Activated gamma-delta T cell treated with Interleukin-2 at 50 U/mL for 16 hours (primary cell): ENCODE data around the gene C2CD2.
"Not testable (repeated sequence)": the region's sequence is repeated elsewhere in the genome, so short reads cannot be mapped to it uniquely, and the experiment has no call there.

Source experiments
- DNase-seq: peaks from one replicate; pipeline ENCODE4 v3.0.0-alpha.2; 2020

C2CD2 gene

GRCh38 chr21:41956926-41957729 lies 3.3 kb upstream of the C2CD2 start:
- DNase-seq: no peak

- no peak for DNase-seq
Measured at GRCh38 chr21:41955516-41955915, 1.7 kb upstream of the C2CD2 start.

GRCh38 chr21:41954654-41955499 lies 1.1 kb upstream of the C2CD2 start:
- no peak for DNase-seq

- DNase-seq: no peak
Measured at GRCh38 chr21:41953249-41953830, 478 bp downstream of the C2CD2 start.

- DNase-seq: no peak
Measured at GRCh38 chr21:41952568-41953248, 1.1 kb downstream of the C2CD2 start.

- no peak for DNase-seq
Measured at GRCh38 chr21:41951876-41952567, 1.8 kb downstream of the C2CD2 start.

GRCh38 chr21:41950941-41951351 lies 2.9 kb downstream of the C2CD2 start:
- no peak for DNase-seq

GRCh38 chr21:41949631-41950030 lies 4.2 kb downstream of the C2CD2 start:
- DNase-seq: not testable (repeated sequence)

- no peak for DNase-seq
Measured at GRCh38 chr21:41948901-41949300, 4.9 kb downstream of the C2CD2 start.

GRCh38 chr21:41948078-41948895 lies 5.5 kb downstream of the C2CD2 start:
- DNase-seq: no peak

GRCh38 chr21:41945982-41946381 lies 7.8 kb downstream of the C2CD2 start:
- no peak for DNase-seq

- DNase-seq: no peak
Measured at GRCh38 chr21:41943851-41944250, 10.0 kb downstream of the C2CD2 start.

- no peak for DNase-seq
Measured at GRCh38 chr21:41942457-41942856, 11.4 kb downstream of the C2CD2 start.

GRCh38 chr21:41941941-41942340 lies 11.9 kb downstream of the C2CD2 start:
- no peak for DNase-seq

- DNase-seq: no peak
Measured at GRCh38 chr21:41940431-41940830, 13.4 kb downstream of the C2CD2 start.

GRCh38 chr21:41939391-41939790 lies 14.4 kb downstream of the C2CD2 start:
- no peak for DNase-seq

- no peak for DNase-seq
Measured at GRCh38 chr21:41933313-41934079, 20.3 kb downstream of the C2CD2 start.

GRCh38 chr21:41932576-41933312 lies 21.1 kb downstream of the C2CD2 start:
- DNase-seq: no peak

- DNase-seq: no peak
Measured at GRCh38 chr21:41932191-41932575, 21.6 kb downstream of the C2CD2 start.

- DNase-seq: no peak
Measured at GRCh38 chr21:41931041-41931451, 22.8 kb downstream of the C2CD2 start.
